IMR-90 (cell line): ENCODE measurements around the gene ERMARD.

Experiments
- POLR2A ChIP-seq: IDR thresholded peaks from 2 replicates; pipeline ENCODE4 v1.6.1; 2012; ENCODE audit warnings: mild to moderate bottlenecking, low read depth, low read length
- TF ChIP-seq, protein P1 (sequence below): fragments of 150-350 bp; IDR thresholded peaks from 2 replicates; pipeline ENCODE4 v1.6.1; 2016; ENCODE audit warnings: low read depth, mild to moderate bottlenecking, low read length, moderate library complexity, borderline replicate concordance
- TF ChIP-seq, protein P2 (sequence below): conservative IDR thresholded peaks from 2 replicates; pipeline ENCODE4 v1.5.1; 2012; ENCODE audit warnings: mild to moderate bottlenecking, low read depth, low read length, improper control_type of control experiment

DNA sequence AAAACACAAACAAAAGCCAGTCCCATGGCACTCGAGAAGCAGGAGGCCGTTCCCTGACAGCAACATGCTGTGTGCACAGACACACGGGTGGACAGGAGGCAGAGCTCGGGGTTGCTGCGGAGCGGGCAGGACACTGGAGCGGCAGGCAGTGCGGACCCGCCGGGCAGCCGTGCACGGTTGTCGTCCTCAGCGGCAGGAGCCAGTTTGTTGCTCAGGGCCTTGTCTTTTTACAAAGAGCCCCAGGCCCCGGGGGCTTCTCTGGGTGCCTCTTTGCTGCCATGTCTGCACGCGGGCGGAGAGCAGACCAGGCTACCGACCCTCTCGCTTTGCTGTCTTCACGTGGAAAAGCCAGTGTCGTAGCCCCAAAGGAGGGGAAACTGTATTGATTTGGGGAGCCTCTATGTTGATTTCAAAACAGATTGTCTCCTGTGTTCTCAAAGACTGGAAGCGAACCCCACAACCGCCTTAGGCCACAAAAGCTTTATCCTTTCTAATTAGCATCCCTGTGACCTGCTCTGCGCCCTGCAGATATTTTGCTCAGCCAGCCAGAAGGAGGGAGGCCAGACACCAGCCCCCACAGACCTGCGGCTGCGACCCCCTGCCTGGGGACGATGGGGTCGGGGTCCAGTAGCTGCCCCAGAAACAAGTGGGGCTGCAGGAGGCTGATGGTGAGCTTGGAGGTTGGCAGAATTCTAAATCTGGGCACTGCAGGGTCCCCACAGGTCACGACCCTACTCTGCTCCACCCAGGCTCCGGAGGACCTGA is 50.2 kb downstream of the ERMARD start:
- no peak for TF ChIP-seq POLR2A
- TF ChIP-seq, protein P1, sequence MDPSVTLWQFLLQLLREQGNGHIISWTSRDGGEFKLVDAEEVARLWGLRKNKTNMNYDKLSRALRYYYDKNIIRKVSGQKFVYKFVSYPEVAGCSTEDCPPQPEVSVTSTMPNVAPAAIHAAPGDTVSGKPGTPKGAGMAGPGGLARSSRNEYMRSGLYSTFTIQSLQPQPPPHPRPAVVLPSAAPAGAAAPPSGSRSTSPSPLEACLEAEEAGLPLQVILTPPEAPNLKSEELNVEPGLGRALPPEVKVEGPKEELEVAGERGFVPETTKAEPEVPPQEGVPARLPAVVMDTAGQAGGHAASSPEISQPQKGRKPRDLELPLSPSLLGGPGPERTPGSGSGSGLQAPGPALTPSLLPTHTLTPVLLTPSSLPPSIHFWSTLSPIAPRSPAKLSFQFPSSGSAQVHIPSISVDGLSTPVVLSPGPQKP: no peak
- TF ChIP-seq, protein P2, sequence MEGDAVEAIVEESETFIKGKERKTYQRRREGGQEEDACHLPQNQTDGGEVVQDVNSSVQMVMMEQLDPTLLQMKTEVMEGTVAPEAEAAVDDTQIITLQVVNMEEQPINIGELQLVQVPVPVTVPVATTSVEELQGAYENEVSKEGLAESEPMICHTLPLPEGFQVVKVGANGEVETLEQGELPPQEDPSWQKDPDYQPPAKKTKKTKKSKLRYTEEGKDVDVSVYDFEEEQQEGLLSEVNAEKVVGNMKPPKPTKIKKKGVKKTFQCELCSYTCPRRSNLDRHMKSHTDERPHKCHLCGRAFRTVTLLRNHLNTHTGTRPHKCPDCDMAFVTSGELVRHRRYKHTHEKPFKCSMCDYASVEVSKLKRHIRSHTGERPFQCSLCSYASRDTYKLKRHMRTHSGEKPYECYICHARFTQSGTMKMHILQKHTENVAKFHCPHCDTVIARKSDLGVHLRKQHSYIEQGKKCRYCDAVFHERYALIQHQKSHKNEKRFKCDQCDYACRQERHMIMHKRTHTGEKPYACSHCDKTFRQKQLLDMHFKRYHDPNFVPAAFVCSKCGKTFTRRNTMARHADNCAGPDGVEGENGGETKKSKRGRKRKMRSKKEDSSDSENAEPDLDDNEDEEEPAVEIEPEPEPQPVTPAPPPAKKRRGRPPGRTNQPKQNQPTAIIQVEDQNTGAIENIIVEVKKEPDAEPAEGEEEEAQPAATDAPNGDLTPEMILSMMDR: no peak
